Activated CD8-positive, alpha-beta T cell treated with anti-CD3 and anti-CD28 coated beads, Interleukin-2, amount 10 ng/mL, durations not matched to agents 7 days and 5 days (primary cell): ENCODE measurements around the gene AVPR2. TPM values are rescaled to one million over a fixed set of nuclear protein-coding genes. Genes with fewer than 3 reads are reported as not detected.

ENCODE experiments used
- ATAC-seq: fragments of 150-1000 bp; cut with Tn5 transposase; one replicate; pipeline ENCODE4 v1.10.0; 2021; ENCODE audit warnings: moderate library complexity
- CTCF ChIA-PET: fragments of 350-600 bp; sonication (Branson Sonifier 250); formaldehyde crosslinking; loops from one replicate; lab custom pipeline; 2021; ENCODE audit warnings: antibody characterized with exemption; lab: Charles Lee
- POLR2A ChIA-PET: fragments of 350-600 bp; sonication (Branson Sonifier 250); formaldehyde crosslinking; loops from one replicate; lab custom pipeline; 2021; ENCODE audit warnings: antibody characterized with exemption; lab: Charles Lee
- DNase-seq: peaks from one replicate; pipeline ENCODE4 v3.0.0-alpha.2; 2020
- H3K27ac Mint-ChIP-seq: one replicate; pipeline ENCODE4 v1.8.0; 2021; ENCODE audit warnings: mild to moderate bottlenecking, mixed read lengths
- H3K27me3 Mint-ChIP-seq: one replicate; pipeline ENCODE4 v1.8.0; 2021; ENCODE audit warnings: low read depth, mixed read lengths
- H3K36me3 Mint-ChIP-seq: one replicate; pipeline ENCODE4 v1.8.0; 2021; ENCODE audit warnings: low read depth, mixed read lengths
- H3K4me1 Mint-ChIP-seq: one replicate; pipeline ENCODE4 v1.8.0; 2021; ENCODE audit warnings: low read depth, mixed read lengths
- H3K4me3 Mint-ChIP-seq: one replicate; pipeline ENCODE4 v1.8.0; 2021; ENCODE audit warnings: mild to moderate bottlenecking, mixed read lengths
- H3K9me3 Mint-ChIP-seq: one replicate; pipeline ENCODE4 v1.8.0; 2022; ENCODE audit warnings: mixed read lengths; ENCODE audit not compliant: insufficient read depth
- total RNA-seq, 2 experiments: library from RNA; stranded (reverse); gene quantifications; one replicate each; pipeline ENCODE4 v1.2.3, GENCODE V29; 2021

The AVPR2 gene
- total RNA-seq, 2 experiments from 2014 or later, result not detected

DNA sequence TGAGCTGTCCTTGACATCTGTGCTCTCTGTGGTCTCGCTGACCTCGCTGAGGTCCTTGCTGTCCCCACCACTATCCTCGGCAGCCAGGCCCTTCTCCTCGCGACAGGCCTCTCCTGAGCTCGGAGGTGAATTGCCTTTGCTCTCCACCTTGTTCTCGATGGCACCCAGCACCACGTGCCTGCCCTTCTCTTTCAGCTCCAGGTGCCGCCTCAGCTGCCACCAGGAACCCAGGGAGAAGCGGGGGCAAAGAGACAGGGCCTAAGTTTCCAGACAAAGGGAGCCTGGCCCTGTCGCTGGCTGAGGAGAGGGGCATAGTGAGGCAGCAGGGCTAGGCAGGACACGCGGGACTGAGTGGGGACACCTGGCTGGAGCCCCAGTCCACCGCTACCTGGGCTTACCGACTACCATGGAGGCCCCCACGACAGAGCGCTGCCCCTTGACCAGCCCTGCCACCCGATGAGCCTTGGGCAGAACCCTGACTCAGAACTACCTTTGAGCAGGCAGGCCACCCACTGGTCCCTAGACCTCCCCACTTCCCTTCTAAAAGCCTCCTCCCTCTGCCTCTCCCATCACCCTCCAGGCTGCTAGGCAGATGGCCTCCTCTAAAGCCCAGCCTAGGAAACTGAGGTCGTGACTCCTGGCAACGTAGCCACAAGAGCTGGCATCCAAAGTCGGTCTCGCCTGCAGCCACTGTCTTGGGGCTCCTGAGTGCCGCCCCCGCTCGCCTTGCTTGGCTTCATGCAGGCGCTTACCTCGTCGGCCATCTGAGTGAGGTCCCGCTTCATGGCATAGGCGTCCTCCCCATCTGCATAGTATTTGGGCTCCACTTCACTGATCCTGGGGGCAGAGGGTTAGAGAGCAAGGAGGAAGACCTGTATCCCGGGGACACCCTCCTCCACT, 25.8 kb downstream of the AVPR2 start:
- H3K4me3 Mint-ChIP-seq, result no peak overlapping the region
- POLR2A ChIA-PET, result interaction anchor here (9.3 kb wide), 1 partner anchor 17 kb away, joined by 84 read pairs; the partner anchor contains the start of gene RENBP
- no peak overlapping the region for H3K27ac Mint-ChIP-seq

DNA sequence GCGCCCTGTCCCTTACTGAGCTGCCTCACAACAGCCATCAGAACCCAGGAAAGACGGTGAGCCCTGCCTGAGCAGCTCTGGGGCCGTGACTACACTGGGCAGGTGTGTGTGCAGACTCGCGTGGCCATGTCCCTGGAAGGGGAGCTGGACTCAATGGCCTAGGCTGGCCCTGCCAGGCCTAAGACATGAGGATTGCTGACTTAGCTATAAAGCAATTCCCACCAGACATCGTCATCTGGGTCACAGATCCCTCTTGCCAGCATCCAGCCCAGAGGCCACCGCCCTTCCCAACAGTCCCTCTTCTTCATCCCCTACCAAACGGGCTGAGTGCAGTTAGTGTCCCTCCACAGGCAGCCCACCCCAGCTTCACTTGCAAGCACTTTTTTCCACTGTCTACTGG, 26.7 kb downstream of the AVPR2 start:
- H3K36me3 Mint-ChIP-seq, result peaks cover 20% of the 10 kb centered on the region
- ATAC-seq (no peak), DNase-seq (no peak)
- CTCF ChIA-PET, result interaction anchor here (10.6 kb wide), 1 partner anchor 18 kb away, joined by 228 read pairs; the partner anchor contains the start of gene RENBP
- POLR2A ChIA-PET, result interaction anchor here (9.3 kb wide), 1 partner anchor 17 kb away, joined by 84 read pairs; the partner anchor contains the start of gene RENBP
- peak overlapping the region; percentile 72 for H3K27ac Mint-ChIP-seq
- peaks cover 31% of the 10 kb centered on the region for H3K4me1 Mint-ChIP-seq
- no peak overlapping the region for H3K4me3 Mint-ChIP-seq
- H3K27me3 Mint-ChIP-seq, result no peaks in the 10 kb centered on the region
- H3K9me3 Mint-ChIP-seq, result no peaks in the 10 kb centered on the region

More for the DNA sequence above, 25.8 kb downstream of the AVPR2 start:
- DNase-seq (no peak), ATAC-seq (no peak)
- Mint-ChIP-seq H3K27me3 (no peaks in the 10 kb centered on the region), H3K9me3 (no peaks in the 10 kb centered on the region), H3K36me3 (peaks cover 23% of the 10 kb centered on the region), H3K4me1 (peaks cover 28% of the 10 kb centered on the region)
- CTCF ChIA-PET, result interaction anchor here (10.6 kb wide), 1 partner anchor 19 kb away, joined by 228 read pairs; the partner anchor contains the start of gene RENBP

DNA sequence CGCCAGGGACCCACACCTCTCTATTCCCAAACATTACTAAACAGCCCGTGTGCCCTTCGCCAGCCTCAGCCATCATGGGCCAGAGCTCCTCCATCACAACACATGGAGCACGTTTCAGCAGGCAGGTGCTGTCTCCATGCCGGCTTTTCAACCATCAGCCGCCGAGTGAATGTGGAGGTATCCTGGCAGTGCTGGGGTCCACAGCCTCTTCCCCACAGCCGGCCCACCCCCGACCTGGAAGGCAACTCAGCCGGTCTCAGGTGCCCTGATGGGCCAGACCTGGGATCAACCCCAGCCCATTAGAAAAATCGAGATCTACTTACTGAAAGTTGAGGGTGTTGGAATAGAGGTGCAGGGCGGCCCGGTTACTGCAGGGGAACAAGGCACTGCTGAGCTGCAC, 27.3 kb downstream of the AVPR2 start:
- CTCF ChIA-PET, result interaction anchor here (1.5 kb wide), 1 partner anchor 15 kb away, joined by 4 read pairs; no protein-coding TSS in a partner anchor
- ATAC-seq (no peak), DNase-seq (no peak)
- POLR2A ChIA-PET, result no interaction called here
- H3K4me1 Mint-ChIP-seq, result peaks cover 33% of the 10 kb centered on the region
- H3K27ac Mint-ChIP-seq, result peak overlapping the region; percentile 72
- no peaks in the 10 kb centered on the region for H3K27me3 Mint-ChIP-seq
- peaks cover 20% of the 10 kb centered on the region for H3K36me3 Mint-ChIP-seq
- no peak overlapping the region for H3K4me3 Mint-ChIP-seq
- no peaks in the 10 kb centered on the region for H3K9me3 Mint-ChIP-seq

DNA sequence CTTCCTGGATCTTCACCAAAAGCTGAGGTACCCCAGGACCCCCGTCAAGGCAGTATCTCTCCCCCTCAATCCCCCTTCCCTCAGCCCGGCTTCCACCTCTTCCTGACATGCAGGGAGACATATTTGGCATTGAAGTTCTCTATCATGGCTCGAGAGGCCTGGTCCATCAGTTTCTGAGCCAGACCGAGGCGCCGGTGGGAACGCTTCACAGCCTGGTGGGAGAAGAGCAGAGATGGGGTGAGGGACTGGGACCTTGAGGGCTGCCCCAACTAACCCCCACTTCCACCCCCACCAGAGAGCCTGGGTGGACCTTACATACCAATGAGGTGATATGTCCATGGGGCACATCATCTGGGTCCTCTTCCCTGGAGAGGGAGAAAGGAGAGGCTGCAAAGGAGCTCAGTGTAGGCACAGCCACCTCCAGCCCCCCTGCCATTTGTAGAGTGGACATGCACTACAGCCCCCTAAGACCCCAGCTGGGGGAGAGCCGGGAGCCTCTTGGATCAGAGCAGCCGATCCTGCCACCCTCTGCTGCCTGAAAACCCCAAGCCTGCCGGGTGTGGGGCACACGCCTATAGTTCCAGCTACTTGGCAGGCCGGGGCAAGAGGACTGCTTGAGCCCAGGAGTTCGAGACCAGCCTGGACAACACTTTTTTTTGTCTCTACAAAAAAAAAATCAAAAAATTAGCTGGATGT, 27.9 kb downstream of the AVPR2 start:
- Mint-ChIP-seq H3K27ac (no peak overlapping the region), H3K27me3 (no peaks in the 10 kb centered on the region), H3K4me3 (no peak overlapping the region), H3K9me3 (no peaks in the 10 kb centered on the region), H3K36me3 (peaks cover 20% of the 10 kb centered on the region), H3K4me1 (peaks cover 33% of the 10 kb centered on the region)
- ATAC-seq (no peak), DNase-seq (no peak)
- CTCF ChIA-PET, result interaction anchor here (1.5 kb wide), 1 partner anchor 15 kb away, joined by 4 read pairs; no protein-coding TSS in a partner anchor
- POLR2A ChIA-PET, result no interaction called here

DNA sequence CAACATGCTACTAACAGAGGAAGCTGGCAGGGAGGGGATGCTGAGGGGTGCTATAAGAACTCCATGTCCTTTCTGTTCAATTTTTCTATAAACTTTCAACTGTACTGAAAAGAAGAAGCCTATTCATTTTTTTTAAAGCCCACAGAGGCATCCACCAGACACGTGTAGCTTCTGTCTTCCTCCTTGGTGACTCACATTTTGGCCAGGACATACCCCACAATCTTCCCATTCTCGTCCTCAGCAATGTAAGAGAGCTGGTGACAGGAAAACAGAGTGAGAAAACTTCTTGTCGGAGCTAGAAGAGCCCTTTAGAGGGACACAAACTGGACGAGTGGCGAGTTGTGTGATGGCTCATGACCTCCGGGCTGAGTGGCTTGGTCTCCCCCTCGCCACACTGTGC, 29.3 kb downstream of the AVPR2 start:
- H3K4me1 Mint-ChIP-seq, result peaks cover 31% of the 10 kb centered on the region
- DNase-seq (no peak), ATAC-seq (no peak)
- ChIA-PET POLR2A (interaction anchor here (0.9 kb wide), 1 partner anchor 36 kb away, joined by 3 read pairs; no protein-coding TSS in a partner anchor), CTCF (interaction anchor here (1.2 to 1.8 kb wide), 2 partner anchors 13 to 23 kb away, joined by 4 to 12 read pairs; no protein-coding TSS in a partner anchor)
- peak overlapping the region; percentile 85 for H3K27ac Mint-ChIP-seq
- no peaks in the 10 kb centered on the region for H3K9me3 Mint-ChIP-seq
- no peaks in the 10 kb centered on the region for H3K27me3 Mint-ChIP-seq
- H3K36me3 Mint-ChIP-seq, result peaks cover 20% of the 10 kb centered on the region
- peak overlapping the region; percentile 88 for H3K4me3 Mint-ChIP-seq

DNA sequence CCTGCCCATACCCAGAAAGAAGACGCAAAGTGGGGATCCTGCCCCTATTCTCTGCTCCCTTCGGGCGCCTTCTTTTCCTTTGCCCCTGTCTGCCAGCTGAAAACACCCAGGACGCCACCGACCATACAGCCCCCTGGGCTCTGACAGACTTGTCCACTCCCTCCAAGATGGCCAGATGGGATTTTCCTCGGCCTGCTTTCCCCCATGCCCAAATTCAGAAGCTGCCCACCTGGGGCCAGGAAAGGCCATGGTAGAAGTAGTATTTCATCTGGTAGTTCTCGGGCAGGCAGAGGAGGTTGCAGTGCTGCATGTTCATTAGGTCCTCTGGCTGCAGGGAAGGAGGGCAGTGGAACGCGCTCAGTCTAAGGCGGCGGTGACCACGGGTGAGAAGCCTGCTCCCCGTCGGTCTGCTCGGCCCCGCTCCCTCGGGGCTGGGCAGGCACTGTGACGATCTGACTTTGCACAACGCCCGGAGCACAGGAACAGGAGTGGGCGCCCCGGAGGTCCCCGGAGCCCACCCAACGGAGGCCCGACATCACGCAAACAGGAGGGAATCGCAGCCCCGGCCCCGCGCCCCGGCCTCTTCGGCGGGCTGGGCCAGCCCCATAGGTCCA, 29.8 kb downstream of the AVPR2 start:
- Mint-ChIP-seq H3K36me3 (peaks cover 17% of the 10 kb centered on the region), H3K9me3 (no peaks in the 10 kb centered on the region), H3K4me3 (peak overlapping the region; percentile 88), H3K4me1 (peaks cover 28% of the 10 kb centered on the region), H3K27me3 (no peaks in the 10 kb centered on the region), H3K27ac (peak overlapping the region; percentile 85)
- no peak for DNase-seq
- POLR2A ChIA-PET, result interaction anchor here (0.9 kb wide), 1 partner anchor 36 kb away, joined by 3 read pairs; no protein-coding TSS in a partner anchor
- peak; percentile 37 for ATAC-seq
- CTCF ChIA-PET, result interaction anchor here (1.0 to 1.8 kb wide), 3 partner anchors 10 to 23 kb away, joined by 3 to 12 read pairs (median 4); no protein-coding TSS in a partner anchor

DNA sequence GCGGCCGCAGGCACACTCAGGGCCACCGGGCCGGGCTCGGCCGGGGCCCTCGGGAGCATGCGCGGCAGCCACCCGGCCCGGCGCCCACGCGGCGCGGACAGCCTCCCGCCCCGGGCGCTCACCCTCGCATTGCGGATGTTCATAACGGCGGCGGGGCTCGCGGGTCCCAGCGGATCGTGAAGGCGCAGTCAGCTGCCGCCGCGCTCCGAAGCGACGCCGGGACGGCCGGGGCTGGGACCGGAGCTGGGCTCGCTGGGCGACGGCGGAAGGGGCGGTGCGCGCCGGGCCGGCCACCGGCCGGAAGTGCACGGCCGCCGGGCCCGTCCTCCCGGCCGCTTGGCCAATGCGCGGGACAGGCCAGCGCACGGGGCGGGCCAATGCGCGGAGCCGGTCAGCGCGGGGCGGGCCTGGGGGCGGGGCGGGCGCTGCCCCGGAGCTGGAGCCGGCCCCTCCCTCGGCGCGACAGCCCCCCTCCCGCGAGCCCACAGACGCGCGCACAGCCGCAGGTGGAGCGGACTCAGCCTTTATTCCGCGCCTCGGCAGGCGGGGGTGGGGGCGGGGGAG, 30.4 kb downstream of the AVPR2 start, which contains the start of gene NAA10:
Gene NAA10 (minus strand): TSS at position 276 of the 564 bp plus-strand sequence. CDS start 133 bp downstream, at position 143.
- POLR2A ChIA-PET, result no interaction called here
- no peaks in the 10 kb centered on the region for H3K27me3 Mint-ChIP-seq
- CTCF ChIA-PET, result interaction anchor here (1.0 to 1.8 kb wide), 2 partner anchors 10 to 12 kb away, joined by 3 to 12 read pairs; no protein-coding TSS in a partner anchor
- peak within 1 kb of the TSS; percentile 88 for H3K4me3 Mint-ChIP-seq
- peak; percentile 62 for DNase-seq
- ATAC-seq, result peak; percentile 93
- H3K27ac Mint-ChIP-seq, result peak within 1 kb of the TSS; percentile 85
- H3K4me1 Mint-ChIP-seq, result peaks cover 31% of the 10 kb centered on the region
- peaks cover 12% of the 10 kb centered on the region for H3K36me3 Mint-ChIP-seq
- no peaks in the 10 kb centered on the region for H3K9me3 Mint-ChIP-seq

DNA sequence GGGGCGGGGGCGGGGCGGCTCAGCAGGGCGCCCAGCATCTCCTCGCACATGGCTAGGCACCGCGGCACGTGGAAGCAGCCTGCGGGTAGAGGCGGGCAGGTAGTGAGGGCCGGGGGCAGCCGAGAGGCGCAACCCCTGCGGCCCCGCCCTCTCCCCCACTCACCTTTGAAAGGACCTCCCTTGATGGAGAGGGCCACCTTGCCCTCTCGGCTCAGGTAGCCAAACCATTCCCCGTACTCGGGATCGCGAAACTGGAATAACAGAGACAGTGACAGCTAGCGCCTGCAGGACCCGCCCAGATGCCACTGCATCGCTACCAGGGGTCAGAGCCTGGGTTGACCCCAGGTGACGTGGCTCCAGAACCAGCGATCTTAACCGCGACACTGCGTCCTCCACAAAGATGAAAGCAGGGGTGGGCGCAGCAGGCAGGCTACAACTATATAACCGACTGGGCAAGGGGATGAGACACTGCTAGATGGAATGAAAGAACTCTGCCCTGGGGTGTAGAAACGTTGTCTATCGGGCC, 30.9 kb downstream of the AVPR2 start:
- Mint-ChIP-seq H3K36me3 (peaks cover 10% of the 10 kb centered on the region), H3K9me3 (no peaks in the 10 kb centered on the region), H3K4me3 (peak overlapping the region; percentile 62), H3K4me1 (peaks cover 31% of the 10 kb centered on the region), H3K27me3 (no peaks in the 10 kb centered on the region), H3K27ac (peak overlapping the region; percentile 30)
- ChIA-PET CTCF (interaction anchor here (1.0 to 1.8 kb wide), 3 partner anchors 11 to 12 kb away, joined by 3 to 12 read pairs (median 3); no protein-coding TSS in a partner anchor), POLR2A (no interaction called here)
- DNase-seq, result no peak
- no peak for ATAC-seq

DNA sequence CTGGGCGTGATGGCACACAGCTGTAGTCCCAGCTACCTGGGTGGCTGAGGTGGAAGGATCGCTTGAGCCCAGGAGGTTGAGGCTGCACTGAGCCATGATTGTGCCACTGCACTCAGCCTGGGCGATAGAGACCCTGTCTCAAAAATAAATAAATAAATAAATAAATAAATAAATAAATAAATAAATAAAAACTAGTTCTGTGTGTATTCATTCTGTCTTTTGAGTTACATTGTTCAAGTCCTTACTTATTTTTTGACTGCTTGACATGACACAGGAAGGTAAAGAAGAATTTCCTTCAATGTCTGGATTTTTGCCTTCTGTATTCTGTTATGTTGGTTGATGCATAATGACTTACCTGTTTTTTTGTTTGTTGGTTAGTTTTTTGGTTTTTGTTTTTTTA, 32.6 kb downstream of the AVPR2 start:
- Mint-ChIP-seq H3K4me3 (no peak overlapping the region), H3K27me3 (no peaks in the 10 kb centered on the region), H3K36me3 (no peaks in the 10 kb centered on the region), H3K27ac (no peak overlapping the region), H3K9me3 (no peaks in the 10 kb centered on the region), H3K4me1 (peaks cover 23% of the 10 kb centered on the region)
- CTCF ChIA-PET, result interaction anchor here (2.7 kb wide), 1 partner anchor 10 kb away, joined by 10 read pairs; no protein-coding TSS in a partner anchor
- DNase-seq, result no peak
- no peak for ATAC-seq
- POLR2A ChIA-PET, result interaction anchor here (0.6 to 1.6 kb wide), 2 partner anchors 9 to 11 kb away, joined by 3 to 6 read pairs; partner anchors contain the start of gene ARHGAP4

DNA sequence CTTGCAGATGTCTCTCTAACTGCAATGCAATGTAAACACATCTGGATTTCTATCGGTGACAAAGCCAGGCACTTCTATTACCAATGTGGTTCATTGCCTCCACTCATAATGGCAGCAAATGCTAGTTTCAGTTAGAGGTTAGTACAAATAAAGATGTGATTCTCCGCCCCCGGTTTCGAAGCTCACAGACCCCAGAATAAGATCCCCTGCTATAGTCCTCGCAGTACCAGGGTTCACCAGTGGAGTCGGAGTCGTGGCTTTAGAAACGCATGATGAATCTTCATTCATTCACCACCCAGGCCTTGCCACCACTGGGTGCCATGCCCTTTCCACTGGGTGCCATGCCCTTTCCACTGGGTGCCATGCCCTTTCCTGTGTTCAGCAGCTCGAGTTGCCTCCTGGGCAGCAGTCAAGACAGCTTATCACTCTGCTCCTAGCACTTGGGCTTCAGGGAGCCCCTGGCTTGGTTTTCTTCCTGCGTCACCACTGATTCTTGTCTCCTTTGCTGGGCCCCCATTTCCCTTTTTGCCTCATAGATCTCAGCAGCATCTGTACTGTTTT, 33.8 kb downstream of the AVPR2 start:
- CTCF ChIA-PET, result interaction anchor here (1.2 to 2.7 kb wide), 2 partner anchors 9 to 14 kb away, joined by 5 to 10 read pairs; no protein-coding TSS in a partner anchor
- POLR2A ChIA-PET, result interaction anchor here (0.6 kb wide), 1 partner anchor 60 kb away, joined by 3 read pairs; no protein-coding TSS in a partner anchor
- no peaks in the 10 kb centered on the region for H3K27me3 Mint-ChIP-seq
- no peak for ATAC-seq
- peak overlapping the region; percentile 33 for H3K27ac Mint-ChIP-seq
- no peak for DNase-seq
- H3K36me3 Mint-ChIP-seq, result no peaks in the 10 kb centered on the region
- H3K4me1 Mint-ChIP-seq, result peaks cover 26% of the 10 kb centered on the region
- no peaks in the 10 kb centered on the region for H3K9me3 Mint-ChIP-seq
- no peak overlapping the region for H3K4me3 Mint-ChIP-seq
